ENCODE data around the gene SPECC1. TPM values are rescaled to one million over a fixed set of nuclear protein-coding genes. Genes with fewer than 3 reads are reported as not detected.

SPECC1 gene
- total and polyA plus RNA-seq, 10 of the 15 experiments (the other 5 are each of a cell fraction or from before 2014, with no cell fraction given), result 6.4 to 40.6 (median 23.9) TPM

- no peak overlapping the region for H2AFZ ChIP-seq (ENCODE audit: control insufficient read depth, low read depth, low read length)
- ChIA-PET CTCF (interaction anchor here (1.0 to 1.4 kb wide), 2 partner anchors 9 to 163 kb away, joined by 3 to 4 read pairs; no protein-coding TSS in a partner anchor), POLR2A (no interaction called here), RAD21 (ENCODE audit: unreplicated experiment) (no interaction called here), SMC1A (ENCODE audit: uncharacterized antibody, unreplicated experiment) (interaction anchor here (0.8 to 1.1 kb wide), 2 partner anchors 9 kb away, joined by 3 read pairs; no protein-coding TSS in a partner anchor)
- H3K27me3 ChIP-seq (replicated peaks in 1 of 2; ENCODE audit: control insufficient read depth in 2 of 2, insufficient read depth in 2 of 2, low read length in 1 of 2), result no peaks in the 10 kb centered on the region
- H3K27ac ChIP-seq (ENCODE audit: control insufficient read depth, insufficient read depth), result no peak overlapping the region
- ATAC-seq (no peak), DNase-seq (ENCODE audit: low read depth, low spot score) (no peak), FAIRE-seq (no peak)
- no TSS peak for BruUV-seq (replicated peaks)
- no peak overlapping the region for H3K4me2 ChIP-seq (ENCODE audit: control insufficient read depth, insufficient read depth)
- no peaks in the 10 kb centered on the region for H3K9me3 ChIP-seq (replicated peaks; ENCODE audit: control insufficient read depth, insufficient read depth, low read length)
- peaks cover 0 to 3% of the 10 kb centered on the region in 2 experiments; a peak in 2 of 4 replicates for H3K36me3 ChIP-seq (ENCODE audit: control insufficient read depth in 2 of 2, insufficient read depth in 2 of 2, low read length in 1 of 2)
- no peaks in the 10 kb centered on the region for H4K20me1 ChIP-seq (ENCODE audit: control insufficient read depth, insufficient read depth)
- H3K79me2 ChIP-seq (ENCODE audit: control insufficient read depth, insufficient read depth, low read length), result no peaks in the 10 kb centered on the region
- TF ChIP-seq, protein P1, sequence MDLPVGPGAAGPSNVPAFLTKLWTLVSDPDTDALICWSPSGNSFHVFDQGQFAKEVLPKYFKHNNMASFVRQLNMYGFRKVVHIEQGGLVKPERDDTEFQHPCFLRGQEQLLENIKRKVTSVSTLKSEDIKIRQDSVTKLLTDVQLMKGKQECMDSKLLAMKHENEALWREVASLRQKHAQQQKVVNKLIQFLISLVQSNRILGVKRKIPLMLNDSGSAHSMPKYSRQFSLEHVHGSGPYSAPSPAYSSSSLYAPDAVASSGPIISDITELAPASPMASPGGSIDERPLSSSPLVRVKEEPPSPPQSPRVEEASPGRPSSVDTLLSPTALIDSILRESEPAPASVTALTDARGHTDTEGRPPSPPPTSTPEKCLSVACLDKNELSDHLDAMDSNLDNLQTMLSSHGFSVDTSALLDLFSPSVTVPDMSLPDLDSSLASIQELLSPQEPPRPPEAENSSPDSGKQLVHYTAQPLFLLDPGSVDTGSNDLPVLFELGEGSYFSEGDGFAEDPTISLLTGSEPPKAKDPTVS (IDR thresholded peaks at IDR 0.05; ENCODE audit: low read depth, low read length), result no peak
- TF ChIP-seq BRCA1 (IDR thresholded peaks at IDR 0.05; ENCODE audit: low read depth, low read length), result no peak
- TF ChIP-seq NFYB (IDR thresholded peaks at IDR 0.05; ENCODE audit: insufficient read depth, low read depth, low read length), result no peak
- TF ChIP-seq, protein P2, sequence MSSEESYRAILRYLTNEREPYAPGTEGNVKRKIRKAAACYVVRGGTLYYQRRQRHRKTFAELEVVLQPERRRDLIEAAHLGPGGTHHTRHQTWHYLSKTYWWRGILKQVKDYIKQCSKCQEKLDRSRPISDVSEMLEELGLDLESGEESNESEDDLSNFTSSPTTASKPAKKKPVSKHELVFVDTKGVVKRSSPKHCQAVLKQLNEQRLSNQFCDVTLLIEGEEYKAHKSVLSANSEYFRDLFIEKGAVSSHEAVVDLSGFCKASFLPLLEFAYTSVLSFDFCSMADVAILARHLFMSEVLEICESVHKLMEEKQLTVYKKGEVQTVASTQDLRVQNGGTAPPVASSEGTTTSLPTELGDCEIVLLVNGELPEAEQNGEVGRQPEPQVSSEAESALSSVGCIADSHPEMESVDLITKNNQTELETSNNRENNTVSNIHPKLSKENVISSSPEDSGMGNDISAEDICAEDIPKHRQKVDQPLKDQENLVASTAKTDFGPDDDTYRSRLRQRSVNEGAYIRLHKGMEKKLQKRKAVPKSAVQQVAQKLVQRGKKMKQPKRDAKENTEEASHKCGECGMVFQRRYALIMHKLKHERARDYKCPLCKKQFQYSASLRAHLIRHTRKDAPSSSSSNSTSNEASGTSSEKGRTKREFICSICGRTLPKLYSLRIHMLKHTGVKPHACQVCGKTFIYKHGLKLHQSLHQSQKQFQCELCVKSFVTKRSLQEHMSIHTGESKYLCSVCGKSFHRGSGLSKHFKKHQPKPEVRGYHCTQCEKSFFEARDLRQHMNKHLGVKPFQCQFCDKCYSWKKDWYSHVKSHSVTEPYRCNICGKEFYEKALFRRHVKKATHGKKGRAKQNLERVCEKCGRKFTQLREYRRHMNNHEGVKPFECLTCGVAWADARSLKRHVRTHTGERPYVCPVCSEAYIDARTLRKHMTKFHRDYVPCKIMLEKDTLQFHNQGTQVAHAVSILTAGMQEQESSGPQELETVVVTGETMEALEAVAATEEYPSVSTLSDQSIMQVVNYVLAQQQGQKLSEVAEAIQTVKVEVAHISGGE (CRISPR knock-in tag; IDR thresholded peaks at IDR 0.05), result no peak
- no peak for TF ChIP-seq ESRRA (IDR thresholded peaks at IDR 0.05; ENCODE audit: low read length)
- no peak for TF ChIP-seq ATF7 (IDR thresholded peaks at IDR 0.05; ENCODE audit: low read depth)
- no peak for TF ChIP-seq TARDBP (IDR thresholded peaks at IDR 0.05; ENCODE audit: borderline replicate concordance)
- TF ChIP-seq NR2C1 (IDR thresholded peaks at IDR 0.05), result no peak
- no peak for TF ChIP-seq YBX1 (IDR thresholded peaks at IDR 0.05)
- TF ChIP-seq ATF2 (IDR thresholded peaks at IDR 0.05; ENCODE audit: low read length), result no peak
- no peak for TF ChIP-seq ZSCAN29 (IDR thresholded peaks at IDR 0.05)
- no peak for TF ChIP-seq CREM (IDR thresholded peaks at IDR 0.05; ENCODE audit: low read depth)
- H3K4me3 ChIP-seq, result no peak overlapping the region
- intact Hi-C loops (cut with micrococcal nuclease; ENCODE audit: unreplicated experiment), result no loop called here
- no peaks in the 10 kb centered on the region for H3K4me1 ChIP-seq (ENCODE audit: control insufficient read depth, insufficient read depth, low read length)
- 98% methylated on average over 6 of the region's 6 CpGs for WGBS (ENCODE audit: insufficient coverage, insufficient replicate concordance, low lambda C conversion rate, missing lambda C conversion rate)
- no peak overlapping the region for H3K9ac ChIP-seq (ENCODE audit: control insufficient read depth, insufficient read depth, low read length)
- in situ Hi-C loops (cut with MboI), result no loop called here
These were observed 275.6 kb downstream of the SPECC1 start for GRCh38 chr17:20284570-20285295.
